Mucosa of descending colon (tissue), 3 donors: ENCODE results near the gene TSPAN7. TPM values are rescaled to one million over a fixed set of nuclear protein-coding genes. Genes with fewer than 3 reads are reported as not detected.

Source experiments
- ATAC-seq: fragments of 200-7000 bp; cut with Tn5 transposase; one replicate; pipeline ENCODE4 v1.9.1; 2020; ENCODE audit warnings: mild to moderate bottlenecking, moderate library complexity
- DNase-seq, 3 donors: peaks; one replicate each; pipeline ENCODE4 v3.0.0-alpha.2; 2020
- H3K36me3 ChIP-seq: fragments of 200-600 bp; one replicate; pipeline ENCODE4 v1.8.0; 2021; ENCODE audit warnings: low read depth, mild to moderate bottlenecking
- H3K4me1 ChIP-seq: fragments of 200-600 bp; one replicate; pipeline ENCODE4 v1.8.0; 2021; ENCODE audit warnings: low read depth, mild to moderate bottlenecking
- H3K4me3 ChIP-seq: fragments of 200-600 bp; one replicate; pipeline ENCODE4 v1.8.0; 2021; ENCODE audit warnings: mild to moderate bottlenecking
- H3K9me3 ChIP-seq: fragments of 200-600 bp; one replicate; pipeline ENCODE4 v1.8.0; 2021; ENCODE audit warnings: mild to moderate bottlenecking
- CTCF ChIP-seq: fragments of 200-600 bp; IDR thresholded peaks from one replicate; pipeline ENCODE4 v1.8.0; 2022; ENCODE audit warnings: antibody characterized with exemption, mild to moderate bottlenecking
- intact Hi-C, 2 donors: fragments of 100-400 bp; cut with DNase I in 1 of 2; cut with micrococcal nuclease in 1 of 2; formaldehyde crosslinking; loops; one replicate each; pipeline versions ENCODE4 v1.11.0 to v1.11.1; 2022; cut with DNase I, micrococcal nuclease
- total RNA-seq, 3 donors: library from RNA; stranded (reverse); fragmentation: NEBNext Ultra II Directional in 2 of 3; extraction: Animal tissue kit (Norgen Biotek cat#: 25700) in 2 of 3; gene quantifications; one replicate each; pipeline versions ENCODE4 v1.2.1 to v1.2.4, GENCODE V29; 2021 to 2023
- donor health status: DM: no; HTN: no; CAD: no; lungs with moderate emphysema.
- donor health status: DM: no; HTN: no; CAD: no.
- donor health status: DM: no; HTN: yes; CAD: no.

The TSPAN7 gene
- total RNA-seq, 3 donors from 2014 or later = 61.4 to 138 (median 104) TPM

- ATAC-seq (no peak), DNase-seq (no peak)
- Histone ChIP-seq H3K4me1 (no peaks in the 10 kb centered on the region), H3K36me3 (no peaks in the 10 kb centered on the region), H3K4me3 (no peak overlapping the region), H3K9me3 (no peaks in the 10 kb centered on the region)
- TF ChIP-seq CTCF = no peak
- intact Hi-C loops = no loop called here
Measured at GRCh38 chrX:38620623-38621022, 59.3 kb downstream of the TSPAN7 start.

GRCh38 chrX:38626296-38626695, 65.0 kb downstream of the TSPAN7 start:
- Histone ChIP-seq H3K4me1 (no peaks in the 10 kb centered on the region), H3K36me3 (no peaks in the 10 kb centered on the region), H3K9me3 (no peaks in the 10 kb centered on the region), H3K4me3 (no peak overlapping the region)
- TF ChIP-seq CTCF = no peak
- ATAC-seq (no peak), DNase-seq (no peak)
- intact Hi-C loops = no loop called here

- peak; percentile 87 for ATAC-seq
- Histone ChIP-seq H3K4me3 (no peak overlapping the region), H3K9me3 (no peaks in the 10 kb centered on the region), H3K4me1 (no peaks in the 10 kb centered on the region), H3K36me3 (no peaks in the 10 kb centered on the region)
- no peak for TF ChIP-seq CTCF
- peak in 1 of 3 donors; percentile 21 for DNase-seq
- intact Hi-C loops = no loop called here
Measured at GRCh38 chrX:38627683-38628082, 66.3 kb downstream of the TSPAN7 start.

- ATAC-seq (no peak), DNase-seq (no peak)
- H3K36me3 ChIP-seq = no peaks in the 10 kb centered on the region
- no peaks in the 10 kb centered on the region for H3K9me3 ChIP-seq
- H3K4me1 ChIP-seq = no peaks in the 10 kb centered on the region
- no peak for TF ChIP-seq CTCF
- no peak overlapping the region for H3K4me3 ChIP-seq
- intact Hi-C loops = no loop called here
Measured at GRCh38 chrX:38628587-38628986, 67.2 kb downstream of the TSPAN7 start.

GRCh38 chrX:38632516-38632915, 71.2 kb downstream of the TSPAN7 start:
- H3K4me3 ChIP-seq = no peak overlapping the region
- TF ChIP-seq CTCF = no peak
- no peak for DNase-seq
- intact Hi-C loops = no loop called here
- H3K36me3 ChIP-seq = no peaks in the 10 kb centered on the region
- ATAC-seq = no peak
- no peaks in the 10 kb centered on the region for H3K4me1 ChIP-seq
- no peaks in the 10 kb centered on the region for H3K9me3 ChIP-seq

GRCh38 chrX:38634665-38635064, 73.3 kb downstream of the TSPAN7 start:
- no peak overlapping the region for H3K4me3 ChIP-seq
- no peak for TF ChIP-seq CTCF
- no peaks in the 10 kb centered on the region for H3K4me1 ChIP-seq
- H3K9me3 ChIP-seq = no peaks in the 10 kb centered on the region
- ATAC-seq (no peak), DNase-seq (no peak)
- intact Hi-C loops = no loop called here
- no peaks in the 10 kb centered on the region for H3K36me3 ChIP-seq
